Ovary (tissue), 10 donors: ENCODE data around the gene ANKRD29. TPM values are rescaled to one million over a fixed set of nuclear protein-coding genes. Genes with fewer than 3 reads are reported as not detected.

Experiments
- DNase-seq, 5 donors: peaks; one replicate each; pipeline ENCODE4 v3.0.0-alpha.2; 2019 to 2020
- H3K27ac ChIP-seq, 2 donors: fragments of 200-600 bp; one replicate each; pipeline versions ENCODE4 v1.5.1 to v1.8.0; 2019 to 2022
- H3K27me3 ChIP-seq: fragments of 200-600 bp; one replicate; pipeline ENCODE4 v1.8.0; 2022
- H3K36me3 ChIP-seq: fragments of 200-600 bp; sonication (generic); one replicate; pipeline ENCODE4 v1.5.1; 2019
- H3K4me1 ChIP-seq: one replicate; pipeline ENCODE4 v1.8.1; 2013; ENCODE audit warnings: mild to moderate bottlenecking, moderate library complexity; ENCODE audit not compliant: insufficient read depth
- H3K4me3 ChIP-seq: fragments of 200-600 bp; sonication (generic); one replicate; pipeline ENCODE4 v1.5.1; 2017
- H3K9me3 ChIP-seq, 2 donors: fragments of 200-600 bp in 1 of 2; sonication (generic) in 1 of 2; one replicate each; pipeline versions ENCODE4 v1.5.1 to v1.8.1; 2013 to 2019; ENCODE audit warnings: mild to moderate bottlenecking in 1 of 2, moderate library complexity in 1 of 2
- CTCF ChIP-seq, 3 donors: fragments of 450-650 bp in 2 of 3; fragments of 200-600 bp in 1 of 3; IDR thresholded peaks; one replicate each; pipeline versions ENCODE4 v1.5.1 to v1.8.0; 2016 to 2022; ENCODE audit warnings: antibody characterized with exemption in 3 of 3, mild to moderate bottlenecking in 1 of 3
- EP300 ChIP-seq: sonication (generic); formaldehyde crosslinking; IDR thresholded peaks from one replicate; pipeline ENCODE4 v1.6.1; 2017; ENCODE audit warnings: antibody characterized with exemption
- POLR2A ChIP-seq: fragments of 450-650 bp; IDR thresholded peaks from one replicate; pipeline ENCODE4 v1.6.1; 2017; ENCODE audit warnings: antibody characterized with exemption, mild to moderate bottlenecking, moderate library complexity
- WGBS, 3 donors: extraction: QIAGEN DNeasy Blood & Tissue Kit in 1 of 3; methylation state at CpG; one replicate each; pipeline versions ENCODE4 v1.1.5 to v1.1.7; 2013 to 2017; 5-methylcytosine and 5-hydroxymethylcytosine counted together
- intact Hi-C, 4 donors: fragments of 100-400 bp; cut with DNase I; formaldehyde crosslinking; loops; one replicate each; pipeline versions ENCODE4 v1.11.0 to v1.15.1; 2022 to 2023
- long read RNA-seq, 3 donors: library from polyadenylated mRNA in 2 of 3; unstranded in 2 of 3; transcript quantifications; one replicate each; pipeline ENCODE4 v2.0.0 and lab custom pipeline, GENCODE V29; 2021 to 2026
- polyA plus RNA-seq, 2 donors: library from polyadenylated mRNA; stranded (reverse); fragments of 200-250 nt in 1 of 2; fragments of 350-450 nt in 1 of 2; fragmentation: Illumina TruSeq in 1 of 2; extraction: RNeasy Lipid Tissue Mini Kit (QIAGEN cat#74804) in 1 of 2; gene quantifications; one replicate each; pipeline ENCODE4 v1.2.3, GENCODE V29; 2013 to 2014
- total RNA-seq, 7 donors: library from RNA; depleted of rRNA in 2 of 7; stranded (reverse); fragments of >200 nt in 2 of 7; fragmentation: NEBNext Ultra II Directional in 3 of 7; extraction: Animal tissue kit (Norgen Biotek cat#: 25700) in 3 of 7; gene quantifications; one replicate each; pipeline versions ENCODE4 v1.1.0 to v1.2.4, GENCODE V29; 2016 to 2023
- donor health status: DM: no; HTN: no; CAD: no; lungs with moderate emphysema.
- donor health status: DM: no; HTN: no; CAD: no.
- donor health status: Bipolar disorder and iron deficiency.
- donor health status: DM: yes; HTN: yes; CAD: no.
- donor health status: DM: no; HTN: no; CAD: no.
- donor health status: DM: yes; HTN: yes; CAD: no.

The ANKRD29 gene
- total RNA-seq = 10 to 100 TPM; 14.6 to 25.7 (median 17.6) TPM
- polyA plus RNA-seq = 10 to 100 TPM; 16.9 to 23.4 TPM
- long read RNA-seq, donor 1, transcript ANKRD29-202 (2 exons, 846 nt) = major isoform, 5 of 78 reads
- long read RNA-seq, donor 1, partial matches to known transcripts = 32 of 78 reads
- long read RNA-seq, donor 1, other reads (novel, unspliced or antisense) = 36 of 78 reads
- long read RNA-seq, donor 2, partial matches to known transcripts = 0 of 2 reads
- long read RNA-seq, donor 2, other reads (novel, unspliced or antisense) = 0 of 2 reads
- long read RNA-seq, donor 3, partial matches to known transcripts = 20 of 34 reads
- long read RNA-seq, donor 3, other reads (novel, unspliced or antisense) = 12 of 34 reads

GRCh38 chr18:23662309-23663263, at the start of gene ANKRD29:
TSS of gene ANKRD29 (minus strand) at chr18:23662911. CDS start at chr18:23662730, 181 bp downstream.
- no peak for TF ChIP-seq POLR2A
- no peak for TF ChIP-seq EP300
- no peak for TF ChIP-seq CTCF (IDR thresholded peaks at IDR 0.05)
- H3K9me3 ChIP-seq = no peaks in the 10 kb centered on the region
- peak within 1 kb of the TSS in 1 of 2 donors; percentile 58 for H3K27ac ChIP-seq
- no peaks in the 10 kb centered on the region for H3K27me3 ChIP-seq
- peak; percentile 53 to 82 (median 74) for DNase-seq
- intact Hi-C loops = no loop called here
- peak within 1 kb of the TSS; percentile 67 for H3K4me3 ChIP-seq
- H3K4me1 ChIP-seq = peaks cover 2% of the 10 kb centered on the region
- H3K36me3 ChIP-seq = no peaks in the 10 kb centered on the region
- 0 to 1% (median 1%) methylated on average over 48 to 86 of the region's 86 CpGs for WGBS, 3 donors

- intact Hi-C loops = no loop called here
- Histone ChIP-seq H3K27me3 (no peaks in the 10 kb centered on the region), H3K9me3 (no peaks in the 10 kb centered on the region), H3K36me3 (no peaks in the 10 kb centered on the region), H3K4me1 (no peaks in the 10 kb centered on the region), H3K4me3 (no peak overlapping the region), H3K27ac (no peak overlapping the region)
- no peak for DNase-seq
- no peak for TF ChIP-seq EP300
- no peak for TF ChIP-seq POLR2A
- 92 to 95% (median 93%) methylated on average over 3 of the region's 3 CpGs for WGBS, 3 donors
Measured at GRCh38 chr18:23712445-23712844, 49.7 kb upstream of the ANKRD29 start.

- no peaks in the 10 kb centered on the region for H3K4me1 ChIP-seq
- H3K36me3 ChIP-seq = no peaks in the 10 kb centered on the region
- H3K9me3 ChIP-seq = no peaks in the 10 kb centered on the region
- TF ChIP-seq CTCF (IDR thresholded peaks at IDR 0.05) = no peak
- no peak for TF ChIP-seq EP300
- no peak for TF ChIP-seq POLR2A
- WGBS, 3 donors = 91 to 97% (median 94%) methylated on average over 1 of the region's 1 CpG
- no peak overlapping the region for H3K27ac ChIP-seq
- DNase-seq = no peak
- H3K4me3 ChIP-seq = no peak overlapping the region
- intact Hi-C loops = no loop called here
- no peaks in the 10 kb centered on the region for H3K27me3 ChIP-seq
Measured at GRCh38 chr18:23711426-23711825, 48.7 kb upstream of the ANKRD29 start.

- no peak for DNase-seq
- 94 to 97% (median 95%) methylated on average over 1 of the region's 1 CpG for WGBS, 3 donors
Measured at GRCh38 chr18:23710946-23711345, 48.2 kb upstream of the ANKRD29 start.

More at GRCh38 chr18:23710946-23711345, 48.2 kb upstream of the ANKRD29 start:
- TF ChIP-seq CTCF (IDR thresholded peaks at IDR 0.05) (no peak), EP300 (no peak), POLR2A (no peak)
- Histone ChIP-seq H3K27ac (no peak overlapping the region), H3K36me3 (no peaks in the 10 kb centered on the region), H3K9me3 (no peaks in the 10 kb centered on the region), H3K4me1 (no peaks in the 10 kb centered on the region), H3K4me3 (no peak overlapping the region), H3K27me3 (no peaks in the 10 kb centered on the region)
- intact Hi-C loops = no loop called here
